Fibroblast of upper back skin (primary cell): ENCODE data around the gene RAP1GAP2.

Experiments
- DNase-seq: peaks from one replicate; pipeline ENCODE4 v3.0.0-alpha.2; 2013

The RAP1GAP2 gene

GRCh38 chr17:3004150-3004801, 208.0 kb downstream of the RAP1GAP2 start:
- DNase-seq: peak; percentile 92

GRCh38 chr17:3004925-3005324, 208.7 kb downstream of the RAP1GAP2 start:
- DNase-seq: no peak

- no peak for DNase-seq
Measured at GRCh38 chr17:3005696-3006095, 209.5 kb downstream of the RAP1GAP2 start.

GRCh38 chr17:3006801-3007200, 210.6 kb downstream of the RAP1GAP2 start:
- DNase-seq: no peak

- no peak for DNase-seq
Measured at GRCh38 chr17:3007651-3008121, 211.4 kb downstream of the RAP1GAP2 start.

GRCh38 chr17:3008336-3009288, 212.4 kb downstream of the RAP1GAP2 start:
- DNase-seq: no peak

GRCh38 chr17:3009411-3009920, 213.2 kb downstream of the RAP1GAP2 start:
- no peak for DNase-seq

- DNase-seq: no peak
Measured at GRCh38 chr17:3011891-3012290, 215.7 kb downstream of the RAP1GAP2 start.

GRCh38 chr17:3012926-3013581, 216.8 kb downstream of the RAP1GAP2 start:
- DNase-seq: peak; percentile 50

GRCh38 chr17:3015890-3016289, 219.7 kb downstream of the RAP1GAP2 start:
- peak; percentile 38 for DNase-seq

GRCh38 chr17:3017936-3018335, 221.7 kb downstream of the RAP1GAP2 start:
- no peak for DNase-seq

- DNase-seq: no peak
Measured at GRCh38 chr17:3019761-3020160, 223.5 kb downstream of the RAP1GAP2 start.

GRCh38 chr17:3020381-3020780, 224.1 kb downstream of the RAP1GAP2 start:
- no peak for DNase-seq

GRCh38 chr17:3022197-3022596, 226.0 kb downstream of the RAP1GAP2 start:
- no peak for DNase-seq

GRCh38 chr17:3024346-3024745, 228.1 kb downstream of the RAP1GAP2 start:
- DNase-seq: no peak

- no peak for DNase-seq
Measured at GRCh38 chr17:3025421-3026124, 229.3 kb downstream of the RAP1GAP2 start.

GRCh38 chr17:3026125-3026855, 230.1 kb downstream of the RAP1GAP2 start:
- no peak for DNase-seq

- no peak for DNase-seq
Measured at GRCh38 chr17:3026856-3027751, 230.9 kb downstream of the RAP1GAP2 start.

GRCh38 chr17:3027786-3028532, 231.7 kb downstream of the RAP1GAP2 start:
- no peak for DNase-seq
